ENCODE results near the gene SLC25A47.

DNA sequence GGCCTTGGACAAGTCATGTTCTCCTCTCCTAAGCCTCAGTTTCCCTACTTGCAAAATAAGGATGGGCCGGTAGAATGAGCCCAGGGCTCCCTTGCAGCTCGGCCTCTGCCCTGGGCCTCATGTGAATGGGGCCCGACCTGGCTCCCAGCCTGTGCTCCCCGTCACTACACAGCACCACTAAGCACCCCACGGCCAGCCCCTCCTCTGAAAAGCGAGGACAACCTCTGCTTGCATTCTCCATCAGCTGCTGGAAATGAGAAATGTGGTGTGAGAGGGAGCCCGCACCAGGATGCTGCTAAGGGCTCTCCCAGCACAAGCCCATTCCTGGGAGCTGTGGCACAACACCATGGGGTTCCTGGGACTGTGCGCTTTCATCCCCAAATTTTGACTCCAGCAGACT is 10.2 kb downstream of the SLC25A47 start:
- TF ChIP-seq, protein P1, sequence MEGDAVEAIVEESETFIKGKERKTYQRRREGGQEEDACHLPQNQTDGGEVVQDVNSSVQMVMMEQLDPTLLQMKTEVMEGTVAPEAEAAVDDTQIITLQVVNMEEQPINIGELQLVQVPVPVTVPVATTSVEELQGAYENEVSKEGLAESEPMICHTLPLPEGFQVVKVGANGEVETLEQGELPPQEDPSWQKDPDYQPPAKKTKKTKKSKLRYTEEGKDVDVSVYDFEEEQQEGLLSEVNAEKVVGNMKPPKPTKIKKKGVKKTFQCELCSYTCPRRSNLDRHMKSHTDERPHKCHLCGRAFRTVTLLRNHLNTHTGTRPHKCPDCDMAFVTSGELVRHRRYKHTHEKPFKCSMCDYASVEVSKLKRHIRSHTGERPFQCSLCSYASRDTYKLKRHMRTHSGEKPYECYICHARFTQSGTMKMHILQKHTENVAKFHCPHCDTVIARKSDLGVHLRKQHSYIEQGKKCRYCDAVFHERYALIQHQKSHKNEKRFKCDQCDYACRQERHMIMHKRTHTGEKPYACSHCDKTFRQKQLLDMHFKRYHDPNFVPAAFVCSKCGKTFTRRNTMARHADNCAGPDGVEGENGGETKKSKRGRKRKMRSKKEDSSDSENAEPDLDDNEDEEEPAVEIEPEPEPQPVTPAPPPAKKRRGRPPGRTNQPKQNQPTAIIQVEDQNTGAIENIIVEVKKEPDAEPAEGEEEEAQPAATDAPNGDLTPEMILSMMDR (conservative IDR thresholded peaks at IDR 0.05; ENCODE audit: low read length): no peak
- TF ChIP-seq EZH2phosphoT487 (IDR thresholded peaks at IDR 0.05; ENCODE audit: borderline replicate concordance): no peak
